Ishikawa (cell line): Measurements from ENCODE around the gene WDR48.

ENCODE experiments used
- YY1 ChIP-seq: IDR thresholded peaks from 2 replicates; pipeline ENCODE4 v1.6.1; 2012; ENCODE audit warnings: low read depth
- ZBTB7A ChIP-seq: IDR thresholded peaks from 2 replicates; pipeline ENCODE4 v1.6.1; 2012; ENCODE audit warnings: low read depth

GRCh38 chr3:39079530-39079929 lies 27.7 kb downstream of the WDR48 start:
- no peak for TF ChIP-seq YY1
- no peak for TF ChIP-seq ZBTB7A
